ENCODE results near the gene ACTR3C. TPM values are rescaled to one million over a fixed set of nuclear protein-coding genes. Genes with fewer than 3 reads are reported as not detected.
"Not testable (repeated sequence)": the region's sequence is repeated elsewhere in the genome, so short reads cannot be mapped to it uniquely, and the experiment has no call there.

ACTR3C gene
- total and polyA plus RNA-seq, 2 donors (not counting 1 experiment from before 2014, with no cell fraction given): 4.0 to 20.7 TPM

DNA sequence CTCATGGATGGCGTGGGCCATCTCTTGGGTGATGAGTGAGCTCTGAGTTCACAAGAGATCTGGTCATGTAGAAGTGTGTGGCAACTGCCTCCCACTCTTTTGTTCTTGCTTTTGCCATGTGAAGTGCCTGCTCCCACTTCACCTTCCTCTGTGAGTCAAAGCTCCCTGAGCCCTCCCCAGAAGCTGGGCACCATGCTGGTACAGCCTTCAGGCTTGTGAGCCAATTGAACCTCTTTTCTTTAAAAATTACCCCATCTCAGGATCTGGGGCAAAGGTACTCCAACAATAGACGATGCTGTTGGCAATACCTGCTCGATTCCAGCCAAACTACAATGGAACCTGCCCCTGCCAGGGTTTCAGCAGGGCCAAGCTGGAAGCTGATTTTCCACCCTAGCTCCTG lies 75.6 kb downstream of the ACTR3C start:
- DNase-seq; H3K4me3 Mint-ChIP-seq; H2AFZ ChIP-seq (ENCODE audit: insufficient read depth, low read depth, low read length, poor library complexity, severe bottlenecking); H3K4me3 ChIP-seq (ENCODE audit: control extremely low read depth in 1 of 5, extremely low read depth in 1 of 5, insufficient read depth in 1 of 5, low read depth in 2 of 5, low read length in 4 of 5); H3K27me3 ChIP-seq (replicated peaks in 1 of 4; ENCODE audit: control extremely low read depth in 1 of 4, control insufficient read depth in 3 of 4, insufficient read depth in 4 of 4, low read length in 3 of 4); H3K9me3 ChIP-seq (ENCODE audit: control extremely low read depth in 1 of 3, control insufficient read depth in 2 of 3, insufficient read depth in 1 of 3, low read length in 2 of 3); H3K27me3 Mint-ChIP-seq; H3K4me1 Mint-ChIP-seq; H3K9ac ChIP-seq (ENCODE audit: low read length); intact Hi-C loops (cut with micrococcal nuclease); H4K20me1 ChIP-seq (ENCODE audit: control insufficient read depth, insufficient read depth, low read length, poor library complexity, severe bottlenecking); H3K27ac Mint-ChIP-seq; H3K9me3 Mint-ChIP-seq (ENCODE audit: insufficient read depth); CTCF ChIA-PET; H3K4me2 ChIP-seq (replicated peaks; ENCODE audit: low read depth, low read length, poor library complexity, severe bottlenecking); H3K27ac ChIP-seq (ENCODE audit: low read length in 2 of 2); H3K79me2 ChIP-seq (ENCODE audit: control insufficient read depth, insufficient read depth, low read length); H3K4me1 ChIP-seq (ENCODE audit: control insufficient read depth in 2 of 2, insufficient read depth in 2 of 2, low read length in 2 of 2); POLR2A ChIA-PET; H3K36me3 ChIP-seq (replicated peaks in 1 of 2; ENCODE audit: control extremely low read depth in 1 of 2, control insufficient read depth in 1 of 2, extremely low read depth in 1 of 2, insufficient read depth in 2 of 2, low read length in 1 of 2); ATAC-seq (ENCODE audit: low read depth): not testable (repeated sequence)
- 100% methylated on average over 2 of the region's 3 CpGs for WGBS (ENCODE audit: insufficient coverage)

DNA sequence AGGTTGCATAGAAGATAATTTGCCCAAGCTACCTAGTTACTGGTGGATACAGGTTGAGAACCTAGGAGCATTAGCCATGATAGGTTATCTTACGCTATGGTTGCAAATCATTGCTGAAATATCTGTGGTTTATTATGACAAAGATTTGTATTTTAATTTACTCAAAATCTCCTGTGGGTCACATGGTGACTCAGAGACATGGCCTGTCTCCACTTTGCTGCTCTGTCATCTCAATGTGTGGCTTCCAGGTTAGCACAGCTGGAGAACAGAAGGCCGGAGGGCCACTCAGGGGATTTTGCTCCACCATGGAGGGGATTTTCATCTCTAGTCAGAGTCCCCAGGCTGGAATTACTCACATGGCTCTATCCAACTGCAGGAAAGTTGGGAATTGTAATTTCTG lies 78.1 kb downstream of the ACTR3C start:
- H2AFZ ChIP-seq (ENCODE audit: insufficient read depth, low read depth, low read length, poor library complexity, severe bottlenecking); H3K4me3 Mint-ChIP-seq; H3K27ac Mint-ChIP-seq; H3K9ac ChIP-seq (ENCODE audit: low read length); CTCF ChIA-PET; H3K4me1 ChIP-seq (ENCODE audit: control insufficient read depth in 2 of 2, insufficient read depth in 2 of 2, low read length in 2 of 2); DNase-seq; POLR2A ChIA-PET; H3K4me2 ChIP-seq (replicated peaks; ENCODE audit: low read depth, low read length, poor library complexity, severe bottlenecking); H3K4me1 Mint-ChIP-seq; H4K20me1 ChIP-seq (ENCODE audit: control insufficient read depth, insufficient read depth, low read length, poor library complexity, severe bottlenecking); H3K27me3 Mint-ChIP-seq; H3K9me3 ChIP-seq (ENCODE audit: control extremely low read depth in 1 of 3, control insufficient read depth in 2 of 3, insufficient read depth in 1 of 3, low read length in 2 of 3); H3K27ac ChIP-seq (ENCODE audit: low read length in 2 of 2); ATAC-seq (ENCODE audit: low read depth); H3K27me3 ChIP-seq (replicated peaks in 1 of 4; ENCODE audit: control extremely low read depth in 1 of 4, control insufficient read depth in 3 of 4, insufficient read depth in 4 of 4, low read length in 3 of 4); H3K9me3 Mint-ChIP-seq (ENCODE audit: insufficient read depth); H3K79me2 ChIP-seq (ENCODE audit: control insufficient read depth, insufficient read depth, low read length); H3K36me3 ChIP-seq (replicated peaks in 1 of 2; ENCODE audit: control extremely low read depth in 1 of 2, control insufficient read depth in 1 of 2, extremely low read depth in 1 of 2, insufficient read depth in 2 of 2, low read length in 1 of 2); H3K4me3 ChIP-seq (ENCODE audit: control extremely low read depth in 1 of 5, extremely low read depth in 1 of 5, insufficient read depth in 1 of 5, low read depth in 2 of 5, low read length in 4 of 5); intact Hi-C loops (cut with micrococcal nuclease): not testable (repeated sequence)
- WGBS (ENCODE audit: insufficient coverage): no CpG with 5 or more reads among the region's 2 CpGs

DNA sequence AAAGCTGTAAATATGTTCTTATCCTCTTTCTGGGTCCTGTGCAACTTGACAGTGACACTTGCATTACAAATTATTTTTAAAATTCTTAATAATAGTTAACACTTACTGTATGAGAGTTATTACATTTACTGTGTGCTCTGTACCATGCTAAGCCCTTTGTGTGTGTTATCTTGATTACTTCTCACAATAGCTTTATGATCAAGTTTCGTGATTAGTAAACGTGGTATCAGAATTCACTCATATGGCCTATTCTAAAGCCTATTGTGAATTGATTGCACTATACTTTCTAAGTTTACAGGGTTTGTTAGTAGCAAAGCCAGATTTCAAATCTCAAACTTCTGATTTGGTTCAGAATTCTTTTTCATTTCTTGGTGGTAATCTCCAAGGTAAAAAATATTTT lies 80.4 kb downstream of the ACTR3C start:
- H3K4me2 ChIP-seq (replicated peaks; ENCODE audit: low read depth, low read length, poor library complexity, severe bottlenecking); H3K27ac ChIP-seq (ENCODE audit: low read length in 2 of 2); H3K4me3 ChIP-seq (ENCODE audit: control extremely low read depth in 1 of 5, extremely low read depth in 1 of 5, insufficient read depth in 1 of 5, low read depth in 2 of 5, low read length in 4 of 5); H3K27me3 ChIP-seq (replicated peaks in 1 of 4; ENCODE audit: control extremely low read depth in 1 of 4, control insufficient read depth in 3 of 4, insufficient read depth in 4 of 4, low read length in 3 of 4); CTCF ChIA-PET; intact Hi-C loops (cut with micrococcal nuclease); H3K9ac ChIP-seq (ENCODE audit: low read length); H3K36me3 ChIP-seq (replicated peaks in 1 of 2; ENCODE audit: control extremely low read depth in 1 of 2, control insufficient read depth in 1 of 2, extremely low read depth in 1 of 2, insufficient read depth in 2 of 2, low read length in 1 of 2); H3K9me3 Mint-ChIP-seq (ENCODE audit: insufficient read depth); H3K27ac Mint-ChIP-seq; ATAC-seq (ENCODE audit: low read depth); H3K4me1 Mint-ChIP-seq; H3K27me3 Mint-ChIP-seq; H3K9me3 ChIP-seq (ENCODE audit: control extremely low read depth in 1 of 3, control insufficient read depth in 2 of 3, insufficient read depth in 1 of 3, low read length in 2 of 3); H4K20me1 ChIP-seq (ENCODE audit: control insufficient read depth, insufficient read depth, low read length, poor library complexity, severe bottlenecking); H2AFZ ChIP-seq (ENCODE audit: insufficient read depth, low read depth, low read length, poor library complexity, severe bottlenecking); H3K4me1 ChIP-seq (ENCODE audit: control insufficient read depth in 2 of 2, insufficient read depth in 2 of 2, low read length in 2 of 2); POLR2A ChIA-PET; H3K79me2 ChIP-seq (ENCODE audit: control insufficient read depth, insufficient read depth, low read length); H3K4me3 Mint-ChIP-seq; DNase-seq: not testable (repeated sequence)
- no CpG with 5 or more reads among the region's 2 CpGs for WGBS (ENCODE audit: insufficient coverage)

DNA sequence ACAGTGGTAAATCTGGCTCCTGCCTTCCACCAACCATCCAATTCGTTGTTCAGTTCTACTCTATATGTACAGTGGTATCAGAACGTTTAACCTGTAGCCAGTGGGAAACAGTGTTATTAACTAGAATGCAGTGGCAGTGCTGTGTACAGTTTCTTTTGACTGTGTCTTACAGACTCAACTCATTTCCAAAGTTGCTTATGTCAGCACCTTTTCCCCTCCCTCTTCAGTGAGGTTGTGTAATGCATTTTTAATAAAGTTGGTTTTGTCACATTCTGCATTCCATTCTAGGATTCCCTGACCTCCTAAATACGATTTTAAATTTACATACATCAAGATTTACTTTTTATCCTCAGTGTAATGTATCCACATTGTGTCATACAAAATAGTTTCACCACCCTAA lies 97.9 kb downstream of the ACTR3C start:
- H4K20me1 ChIP-seq (ENCODE audit: control insufficient read depth, insufficient read depth, low read length, poor library complexity, severe bottlenecking); H3K4me1 Mint-ChIP-seq; H3K4me3 Mint-ChIP-seq; intact Hi-C loops (cut with micrococcal nuclease); H3K4me1 ChIP-seq (ENCODE audit: control insufficient read depth in 2 of 2, insufficient read depth in 2 of 2, low read length in 2 of 2); H3K27me3 ChIP-seq (replicated peaks in 1 of 4; ENCODE audit: control extremely low read depth in 1 of 4, control insufficient read depth in 3 of 4, insufficient read depth in 4 of 4, low read length in 3 of 4); H3K4me3 ChIP-seq (ENCODE audit: control extremely low read depth in 1 of 5, extremely low read depth in 1 of 5, insufficient read depth in 1 of 5, low read depth in 2 of 5, low read length in 4 of 5); H3K27ac Mint-ChIP-seq; CTCF ChIA-PET; H3K79me2 ChIP-seq (ENCODE audit: control insufficient read depth, insufficient read depth, low read length); H2AFZ ChIP-seq (ENCODE audit: insufficient read depth, low read depth, low read length, poor library complexity, severe bottlenecking); H3K36me3 ChIP-seq (replicated peaks in 1 of 2; ENCODE audit: control extremely low read depth in 1 of 2, control insufficient read depth in 1 of 2, extremely low read depth in 1 of 2, insufficient read depth in 2 of 2, low read length in 1 of 2); H3K27ac ChIP-seq (ENCODE audit: low read length in 2 of 2); H3K9ac ChIP-seq (ENCODE audit: low read length); H3K9me3 ChIP-seq (ENCODE audit: control extremely low read depth in 1 of 3, control insufficient read depth in 2 of 3, insufficient read depth in 1 of 3, low read length in 2 of 3); ATAC-seq (ENCODE audit: low read depth); POLR2A ChIA-PET; DNase-seq; H3K4me2 ChIP-seq (replicated peaks; ENCODE audit: low read depth, low read length, poor library complexity, severe bottlenecking); H3K27me3 Mint-ChIP-seq: not testable (repeated sequence)
- peaks cover 10% of the 10 kb centered on the region for H3K9me3 Mint-ChIP-seq (ENCODE audit: insufficient read depth)
- WGBS (ENCODE audit: insufficient coverage): no CpG with 5 or more reads among the region's 3 CpGs
